HepG2 (cell line): Measurements from ENCODE around the gene CCL16. TPM values are rescaled to one million over a fixed set of nuclear protein-coding genes. Genes with fewer than 3 reads are reported as not detected.

Source experiments
- CREBL2 ChIP-seq: sonication (generic); formaldehyde crosslinking; IDR thresholded peaks from 2 replicates; pipeline ENCODE4 v1.8.1; 2023; ENCODE audit warnings: missing genetic modification reagents, mild to moderate bottlenecking, borderline replicate concordance
- KIAA2018 ChIP-seq: sonication (generic); formaldehyde crosslinking; IDR thresholded peaks from 2 replicates; pipeline ENCODE4 v1.5.0; 2020; ENCODE audit warnings: mild to moderate bottlenecking, missing genetic modification reagents, borderline replicate concordance
- REXO4 ChIP-seq: sonication (generic); formaldehyde crosslinking; IDR thresholded peaks from 2 replicates; pipeline ENCODE4 v1.8.0; 2022; ENCODE audit warnings: missing genetic modification reagents, mild to moderate bottlenecking, borderline replicate concordance
- SAP130 ChIP-seq: IDR thresholded peaks from 2 replicates; pipeline ENCODE4 v1.6.1; 2016; ENCODE audit warnings: low read depth
- SOX5 ChIP-seq: IDR thresholded peaks from 2 replicates; pipeline ENCODE4 v1.6.1; 2016; ENCODE audit warnings: borderline replicate concordance
- THAP11 ChIP-seq: IDR thresholded peaks from 2 replicates; pipeline ENCODE4 v1.6.1; 2016; ENCODE audit warnings: missing biosample characterization, missing genetic modification reagents
- ZBTB40 ChIP-seq, 2 experiments: fragments of 450-650 bp in 1 of 2; sonication (generic) in 1 of 2; formaldehyde crosslinking in 1 of 2; IDR thresholded peaks; 2 replicates each; pipeline versions ENCODE4 v1.6.1 to v1.8.0; 2016 to 2022; ENCODE audit warnings: antibody characterized with exemption in 1 of 2, mild to moderate bottlenecking in 1 of 2, missing genetic modification reagents in 1 of 2
- ZNF12 ChIP-seq: sonication (generic); formaldehyde crosslinking; IDR thresholded peaks from 2 replicates; pipeline ENCODE4 v1.5.0; 2020; ENCODE audit warnings: missing genetic modification reagents
- ZNF274 ChIP-seq: sonication (generic); formaldehyde crosslinking; IDR thresholded peaks from 2 replicates; pipeline ENCODE4 v1.5.1; 2020; ENCODE audit warnings: mild to moderate bottlenecking, missing genetic modification reagents
- ZNF660 ChIP-seq: sonication (generic); formaldehyde crosslinking; IDR thresholded peaks from 2 replicates; pipeline ENCODE4 v1.5.1; 2020; ENCODE audit warnings: mild to moderate bottlenecking, low read depth, missing genetic modification reagents, borderline replicate concordance
- polyA plus RNA-seq, 8 experiments: library from polyadenylated mRNA; depleted of rRNA in 3 of 8; stranded (reverse) in 7 of 8; unstranded in 1 of 8; fragments of >200 nt; fragmentation: Illumina TruSeq in 4 of 8; extraction: Trizol in 4 of 8; gene quantifications; 2 replicates each; pipeline versions ENCODE4 v1.2.1 to v1.2.3, GENCODE V29; 2011 to 2016; ENCODE audit warnings: low read depth in 4 of 8, missing spikeins in 1 of 8, mixed read lengths in 1 of 8; ENCODE audit not compliant: insufficient read depth in 1 of 8
- total RNA-seq, 5 experiments: library from RNA; depleted of rRNA; stranded (reverse); fragments of >200 nt; fragmentation: Illumina TruSeq; extraction: Trizol; gene quantifications; 2 replicates each; pipeline ENCODE4 v1.2.3, GENCODE V29; 2016; ENCODE audit warnings: low read depth in 1 of 5

Gene CCL16
- total and polyA plus RNA-seq, 2 of the 13 experiments (the other 11 are each of a cell fraction or from before 2014, with no cell fraction given): 2.0 to 14.7 TPM

- no peak for TF ChIP-seq ZBTB40 (IDR thresholded peaks at IDR 0.05)
- no peak for TF ChIP-seq ZBTB40 (CRISPR knock-in tag; IDR thresholded peaks at IDR 0.05)
- no peak for TF ChIP-seq ZNF274 (CRISPR knock-in tag)
- TF ChIP-seq ZNF12: peak; percentile 47
- no peak for TF ChIP-seq REXO4
- TF ChIP-seq KIAA2018: no peak
- TF ChIP-seq THAP11 (CRISPR knock-in tag): no peak
- peak; percentile 52; the same call in 1 of the 2 replicates for TF ChIP-seq SOX5
- no peak for TF ChIP-seq ZNF660 (CRISPR knock-in tag)
- peak; percentile 34; the same call in 1 of the 2 replicates for TF ChIP-seq SAP130 (CRISPR knock-in tag)
- TF ChIP-seq CREBL2 (CRISPR knock-in tag): no peak
These were observed 20.7 kb upstream of the CCL16 start (continued) for GRCh38 chr17:36001862-36002603.
